ENCODE measurements around the gene CGB8. TPM values are rescaled to one million over a fixed set of nuclear protein-coding genes. Genes with fewer than 3 reads are reported as not detected.
A peak's percentile ranks its signal among the peaks of the same experiment; 100 is the strongest.
"Not testable (repeated sequence)": the region's sequence is repeated elsewhere in the genome, so short reads cannot be mapped to it uniquely, and the experiment has no call there.

CGB8 gene
- polyA plus RNA-seq, 3 donors = not detected

DNA sequence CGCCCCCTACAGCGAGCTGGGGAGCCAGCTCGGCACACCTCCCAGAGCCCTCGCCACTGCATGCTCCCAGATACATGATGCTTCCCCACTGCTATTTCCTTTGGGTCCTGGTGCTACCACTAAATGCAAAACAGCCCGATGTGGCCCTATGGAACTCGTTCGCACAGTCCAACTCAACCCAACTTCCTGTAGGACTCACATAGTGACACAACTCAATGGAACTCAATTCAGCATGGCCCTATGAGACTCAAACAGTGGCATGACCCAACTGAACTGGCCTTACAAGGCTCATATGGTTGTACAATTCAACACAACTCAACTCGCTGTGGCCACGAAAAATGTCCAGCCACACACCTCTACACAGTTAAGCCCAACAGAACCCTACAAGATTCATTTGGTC, 20.1 kb upstream of the CGB8 start:
- no peak for DNase-seq (ENCODE audit: extremely low read depth in 1 of 11, low read depth in 9 of 11, low spot score in 4 of 11)

DNA sequence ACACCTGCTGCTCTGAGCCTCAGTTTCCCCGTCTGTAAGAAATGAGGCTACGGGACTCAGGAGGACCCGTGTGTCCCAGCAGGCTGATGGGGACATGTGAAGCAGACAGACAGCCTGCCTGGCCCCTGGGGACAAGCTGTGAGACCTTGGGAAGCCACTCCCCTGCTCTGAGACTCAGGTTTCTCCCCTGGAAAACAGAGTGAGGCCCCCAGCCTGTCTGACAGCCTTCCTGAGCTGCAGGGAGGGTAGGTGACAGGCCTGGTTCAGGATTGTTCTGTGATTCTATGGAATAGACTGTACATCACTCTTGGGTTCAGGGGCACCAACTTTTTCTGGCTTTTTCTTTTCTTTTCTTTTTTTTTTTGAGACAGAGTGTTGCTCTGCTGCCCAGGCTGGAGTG, 18.6 kb upstream of the CGB8 start:
- DNase-seq (ENCODE audit: extremely low read depth in 1 of 11, low read depth in 9 of 11, low spot score in 4 of 11) = no peak

DNA sequence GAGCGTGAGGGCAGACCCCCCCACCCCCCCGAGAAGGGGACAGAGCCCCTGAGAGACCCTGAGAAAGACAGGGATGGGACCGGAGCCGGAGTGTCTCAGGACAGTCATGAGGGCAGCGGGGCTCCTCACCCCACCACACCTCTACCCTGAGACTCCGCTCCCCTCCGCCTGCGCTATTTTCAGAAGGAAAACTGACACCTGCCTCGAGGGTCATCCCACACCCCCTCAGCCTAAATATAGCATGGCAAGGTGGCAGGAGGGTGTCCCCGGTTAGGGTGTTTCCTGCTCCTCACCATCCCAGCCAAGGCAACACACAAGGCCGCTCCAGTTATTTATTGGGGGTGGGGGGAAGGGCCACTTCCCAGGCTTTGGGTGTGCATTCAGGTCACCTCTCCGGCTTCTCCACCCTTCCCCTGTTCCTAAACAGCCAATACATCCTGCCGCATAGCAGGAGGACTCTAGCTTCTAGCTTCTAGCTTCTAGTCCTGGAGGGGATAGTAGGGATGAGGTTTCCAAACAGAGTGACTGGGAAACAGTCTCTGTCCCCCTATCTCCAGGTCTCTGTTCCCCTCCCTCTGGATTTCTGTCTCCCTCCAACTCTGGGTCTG, 17.1 kb upstream of the CGB8 start:
- DNase-seq (ENCODE audit: extremely low read depth in 1 of 11, low read depth in 9 of 11, low spot score in 4 of 11) = no peak

DNA sequence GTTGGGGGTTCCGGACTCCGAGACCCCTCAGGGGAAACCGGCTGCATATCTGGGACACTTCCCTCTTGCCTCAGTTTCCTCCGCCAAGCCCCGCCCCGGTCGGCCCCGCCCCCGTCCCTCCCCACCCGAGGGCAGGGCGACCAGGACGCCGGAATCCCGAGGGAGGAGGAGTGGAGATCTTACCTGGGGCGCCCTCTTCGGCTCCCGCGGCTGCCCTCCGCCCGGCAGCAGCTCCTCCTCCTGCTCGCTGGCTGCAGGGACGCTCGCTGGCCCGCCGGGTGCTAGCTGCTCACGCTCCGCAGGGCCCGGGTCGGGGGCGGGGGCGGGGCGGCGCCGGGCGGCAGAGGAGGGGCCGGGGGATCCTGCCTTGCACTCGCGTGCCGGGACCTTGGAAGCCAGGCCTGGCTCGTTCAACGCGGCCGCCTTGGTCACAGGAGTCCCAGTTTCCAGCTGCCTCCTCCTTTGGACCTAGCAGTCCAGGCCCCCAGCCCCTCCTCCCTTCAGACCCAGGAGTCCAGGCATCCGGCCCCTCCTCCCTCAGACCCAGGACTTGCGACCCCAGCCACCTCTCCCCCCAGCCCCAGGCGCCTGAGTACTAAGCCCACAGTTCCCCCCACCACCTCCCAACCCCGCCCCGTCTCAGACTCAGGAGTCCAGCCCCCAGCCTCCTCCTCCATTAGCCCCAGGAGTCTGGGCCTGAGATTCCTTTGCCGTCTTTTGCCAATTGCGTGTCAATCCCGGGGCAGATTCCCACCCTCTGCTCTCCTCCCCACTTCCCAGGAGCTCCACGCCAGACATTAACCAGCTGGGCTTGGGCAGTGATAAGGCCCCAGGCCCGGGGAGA, 16.1 kb upstream of the CGB8 start, which contains the start of gene NTF4:
TSS of gene NTF4 (minus strand) at position 51 of the 844 bp plus-strand sequence. CDS start 2,821 bp downstream, outside the sequence.
- peak in 2 of 11 donors; percentile 54 to 60 for DNase-seq (ENCODE audit: extremely low read depth in 1 of 11, low read depth in 9 of 11, low spot score in 4 of 11)

DNA sequence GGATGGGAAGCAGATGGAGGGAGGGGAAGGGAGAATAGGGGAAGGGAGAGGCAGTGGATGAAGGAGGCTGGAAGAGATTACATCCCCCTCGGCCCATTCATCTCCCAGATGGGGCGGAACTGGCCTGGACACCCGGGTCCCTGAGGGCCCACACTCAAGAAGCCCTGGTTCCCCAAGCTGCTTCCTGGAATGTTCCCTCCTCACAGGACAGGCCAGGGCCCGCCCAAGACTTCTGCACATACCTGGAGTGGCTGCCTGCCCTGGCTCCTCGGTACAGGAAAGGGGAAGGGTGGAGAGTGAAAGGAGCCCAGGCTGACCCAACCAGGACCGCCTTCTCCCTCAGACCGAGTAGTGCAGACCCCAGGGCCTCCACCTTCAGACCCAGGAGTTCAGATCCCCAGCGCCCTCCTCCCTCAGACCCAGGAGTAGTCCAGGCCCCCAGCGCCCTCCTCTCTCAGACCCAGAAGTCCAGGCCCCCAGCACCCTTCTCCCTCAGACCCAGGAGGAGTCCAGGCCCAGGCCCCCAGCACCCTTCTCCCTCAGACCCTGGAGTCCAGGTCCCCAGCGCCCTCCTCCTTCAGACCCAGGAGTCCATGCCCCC, 15.2 kb upstream of the CGB8 start:
- DNase-seq (ENCODE audit: extremely low read depth in 1 of 11, low read depth in 9 of 11, low spot score in 4 of 11) = no peak

DNA sequence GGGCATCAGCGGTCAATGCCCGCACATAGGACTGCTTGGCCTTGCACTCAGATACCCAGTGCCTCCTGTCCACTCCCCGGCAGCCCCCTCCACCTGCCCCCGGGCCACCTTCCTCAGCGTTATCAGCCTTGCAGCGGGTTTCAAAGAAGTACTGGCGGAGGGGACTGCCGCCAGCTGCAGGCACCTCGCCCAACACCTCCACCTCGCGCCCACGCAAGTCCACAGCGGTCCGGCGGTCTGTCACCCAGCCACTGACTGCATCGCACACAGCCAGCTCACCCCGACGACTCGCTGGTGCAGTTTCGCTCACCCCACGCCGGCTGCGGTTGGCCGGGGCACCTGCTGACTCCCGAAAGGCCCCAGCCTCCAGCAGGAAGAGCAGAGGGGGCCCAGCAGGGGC, 12.5 kb upstream of the CGB8 start:
- DNase-seq (ENCODE audit: extremely low read depth in 1 of 11, low read depth in 9 of 11, low spot score in 4 of 11) = no peak

DNA sequence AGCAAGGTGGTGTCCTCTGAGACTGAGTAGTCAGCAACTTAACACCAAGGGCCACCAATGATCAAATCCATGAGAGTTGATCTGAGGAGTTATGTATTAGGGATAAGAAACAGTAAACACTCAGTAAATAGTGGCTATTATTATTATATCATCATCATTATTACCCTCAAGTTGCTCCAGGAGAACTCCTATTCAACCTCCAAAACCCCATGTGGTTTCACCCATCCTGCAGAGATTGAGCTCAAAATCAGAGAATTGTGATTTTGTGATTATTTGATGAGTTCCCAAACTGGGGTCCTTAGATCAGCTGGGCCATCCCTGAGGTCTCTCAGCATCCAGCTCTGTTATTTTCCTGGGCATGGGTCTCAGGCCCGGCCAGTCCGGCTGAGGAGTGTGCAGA, 12.1 kb upstream of the CGB8 start:
- no peak for DNase-seq (ENCODE audit: extremely low read depth in 1 of 11, low read depth in 9 of 11, low spot score in 4 of 11)

DNA sequence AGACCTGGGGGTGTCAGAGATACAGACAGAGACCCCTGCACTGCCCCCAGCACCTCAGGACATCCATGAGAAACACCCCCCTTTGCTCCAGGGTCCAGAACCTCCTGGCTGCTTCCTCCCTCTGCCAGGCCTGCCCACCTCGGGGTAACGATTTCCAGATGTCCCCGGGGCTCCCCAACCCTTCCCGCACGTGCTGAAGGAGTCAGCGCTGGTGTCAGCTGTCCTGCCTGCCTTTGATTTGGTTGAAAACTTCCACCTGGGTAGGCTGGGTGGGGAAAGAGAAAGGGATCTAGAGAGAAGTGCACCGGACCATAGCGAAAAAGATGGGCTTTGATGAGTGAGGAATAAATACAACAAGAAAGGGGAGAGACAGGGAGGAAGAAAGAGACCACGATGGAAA, 10.1 kb upstream of the CGB8 start:
- no peak for DNase-seq (ENCODE audit: extremely low read depth in 1 of 11, low read depth in 9 of 11, low spot score in 4 of 11)

DNA sequence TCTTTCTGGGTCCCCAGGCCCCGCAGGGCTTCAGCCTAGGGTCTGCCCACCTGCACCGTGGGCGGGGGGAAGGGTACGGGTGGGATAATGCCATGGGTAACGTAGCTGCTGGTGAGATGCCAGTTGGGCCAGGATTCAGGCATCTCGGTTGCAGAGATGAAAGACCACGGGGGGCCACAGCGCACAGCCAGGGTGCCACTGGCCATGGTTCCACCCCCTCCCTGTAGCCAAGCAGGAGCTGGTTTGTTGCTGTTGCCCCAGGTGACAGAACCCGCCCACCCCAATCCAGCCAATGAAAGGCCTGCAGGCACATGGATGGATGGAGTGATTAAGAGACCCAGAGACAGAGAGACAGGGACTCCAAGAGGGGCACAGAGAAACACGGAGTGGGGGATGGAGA, 9.7 kb upstream of the CGB8 start:
- DNase-seq (ENCODE audit: extremely low read depth in 1 of 11, low read depth in 9 of 11, low spot score in 4 of 11) = no peak

DNA sequence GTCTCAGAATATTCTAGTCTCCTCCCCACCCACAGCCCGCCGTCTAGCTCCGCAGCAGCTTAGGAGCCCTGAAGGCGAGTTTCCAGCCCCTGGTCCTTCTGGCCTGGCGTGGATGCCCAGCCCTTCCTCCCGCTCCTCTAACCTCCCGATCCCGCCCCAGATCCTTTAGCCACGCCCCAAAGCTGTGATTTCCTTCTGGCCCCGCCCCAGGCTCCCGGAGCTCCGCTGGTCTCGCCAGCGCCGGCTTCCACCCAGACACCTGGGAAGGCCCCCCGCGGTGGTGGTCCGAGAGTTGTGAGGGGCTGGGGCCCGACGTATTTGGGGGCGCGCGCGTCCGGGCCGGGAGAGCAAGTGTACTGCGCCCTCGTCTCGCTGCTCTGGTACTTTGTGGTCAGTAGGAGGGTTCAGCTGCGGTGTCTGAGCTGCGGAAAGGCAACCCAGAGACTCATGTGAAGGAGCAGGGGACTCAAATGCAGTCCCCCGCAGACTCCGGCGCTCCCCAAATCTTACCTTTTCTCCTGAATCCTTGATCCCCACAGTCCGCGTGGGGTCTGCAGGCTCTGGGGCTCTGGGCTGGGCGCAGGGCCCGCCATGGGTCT, 8.8 kb upstream of the CGB8 start, which contains the start of gene CGB7:
TSS of gene CGB7 (minus strand) at position 114 of the 599 bp plus-strand sequence. CDS start 2,374 bp downstream, outside the sequence.
- DNase-seq (ENCODE audit: extremely low read depth in 1 of 11, low read depth in 9 of 11, low spot score in 4 of 11) = peak in 3 of 11 donors; percentile 52 to 62 (median 53)

DNA sequence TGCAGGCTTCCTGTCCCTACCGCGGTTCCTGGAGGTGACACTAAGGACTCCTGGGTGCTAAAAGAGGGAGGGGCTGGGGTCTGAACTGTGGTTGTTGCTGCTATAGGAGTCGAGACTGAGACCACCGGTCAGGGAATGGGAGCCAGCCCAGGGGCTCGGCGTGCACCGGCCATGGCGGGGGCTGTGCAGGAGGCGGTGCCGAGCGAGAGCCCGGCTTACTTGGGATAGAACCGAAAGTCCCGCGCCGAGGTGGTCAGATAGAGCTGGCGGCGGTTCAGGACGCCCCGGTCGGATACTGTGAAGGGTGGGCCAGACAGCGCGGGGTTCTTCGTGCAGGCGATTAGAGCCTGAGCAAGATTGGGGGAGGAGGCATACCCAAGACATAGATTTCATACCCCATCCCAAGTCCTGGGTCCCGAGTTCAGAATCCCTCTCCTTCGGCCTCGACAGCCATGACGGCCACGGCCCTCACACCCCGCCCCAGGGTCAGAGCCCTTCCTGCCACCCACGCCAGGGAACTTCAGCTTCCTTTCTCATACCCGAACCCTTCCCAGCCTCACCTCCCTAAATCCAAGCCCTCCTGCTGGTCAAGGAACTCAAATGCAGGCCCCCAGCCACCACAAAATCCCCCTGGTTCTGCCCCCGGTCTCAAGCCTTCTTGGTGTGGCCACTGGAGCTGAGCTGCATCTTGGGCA, 8.1 kb upstream of the CGB8 start:
- DNase-seq (ENCODE audit: extremely low read depth in 1 of 11, low read depth in 9 of 11, low spot score in 4 of 11) = not testable (repeated sequence)

DNA sequence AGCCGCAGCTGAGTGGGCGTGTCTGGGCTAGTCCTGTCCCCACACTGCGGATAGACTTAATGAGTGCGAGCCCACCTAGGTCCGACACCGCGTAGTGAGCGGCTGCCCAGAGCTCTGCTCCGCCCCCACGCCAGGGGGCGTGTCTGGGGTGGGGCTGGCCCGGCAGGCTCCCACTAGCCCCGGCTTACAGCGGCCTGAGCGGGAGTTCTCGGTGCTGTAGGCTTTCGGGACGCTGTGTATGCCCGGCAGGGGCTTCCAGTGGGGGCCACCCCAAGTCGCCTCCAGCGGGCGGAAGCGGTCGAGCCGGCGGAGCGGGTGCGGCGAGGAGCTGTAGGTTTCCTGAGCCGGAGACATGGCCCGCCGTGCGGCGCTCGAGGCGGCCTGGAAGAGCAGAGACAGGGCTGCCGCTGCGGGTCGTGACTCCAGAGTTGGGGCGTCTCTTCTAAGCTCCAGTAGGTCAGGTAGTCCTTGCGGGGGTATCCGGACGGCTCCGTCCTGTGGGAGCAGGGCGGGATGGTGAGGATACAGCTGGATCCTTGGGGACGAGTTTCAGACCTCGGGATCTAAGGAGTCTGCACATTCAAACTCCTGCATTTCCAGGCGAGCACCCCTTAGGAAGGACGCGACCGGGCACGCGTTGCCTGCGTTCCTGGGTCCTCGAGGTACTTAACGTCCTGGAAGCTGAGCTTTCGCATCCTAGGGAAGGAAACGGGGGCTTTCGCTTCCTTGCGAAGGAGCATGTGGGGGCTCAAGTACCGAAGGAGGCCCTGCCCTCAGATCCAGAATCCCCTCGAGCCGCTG, 7.4 kb upstream of the CGB8 start:
- peak in 2 of 11 donors; percentile 42 to 44 for DNase-seq (ENCODE audit: extremely low read depth in 1 of 11, low read depth in 9 of 11, low spot score in 4 of 11)

DNA sequence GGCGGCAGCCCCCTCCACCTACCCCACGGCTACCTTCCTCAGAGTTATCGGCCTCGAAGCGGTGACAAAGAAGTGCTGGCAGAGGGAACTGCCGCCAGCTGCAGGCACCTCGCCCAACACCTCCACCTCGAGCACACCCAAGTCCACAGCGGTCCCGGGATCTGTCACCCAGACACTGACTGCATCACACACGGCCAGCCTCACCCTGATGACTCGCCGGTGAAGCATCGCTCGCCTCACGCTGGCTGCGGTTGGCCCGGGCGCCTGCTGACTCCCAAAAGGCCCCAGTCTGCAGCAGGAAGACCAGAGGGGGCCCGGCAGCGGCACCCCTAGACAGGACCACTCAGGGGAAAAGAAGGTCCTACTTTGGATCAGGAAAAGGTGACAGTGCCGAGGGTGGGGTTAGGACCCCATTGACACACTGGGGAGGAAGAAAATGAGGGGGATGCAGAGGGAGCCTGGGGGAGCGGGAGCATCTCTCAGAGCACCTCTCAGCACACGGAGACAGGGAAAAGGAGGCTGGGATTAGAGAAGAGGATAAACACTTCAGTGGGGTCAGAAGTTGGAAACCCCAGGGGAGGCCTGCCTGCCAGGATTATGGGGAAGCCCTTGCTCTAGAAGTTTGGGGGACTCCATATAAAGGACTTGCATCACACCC, 1.6 kb upstream of the CGB8 start:
- not testable (repeated sequence) for DNase-seq (ENCODE audit: extremely low read depth in 1 of 11, low read depth in 9 of 11, low spot score in 4 of 11)

DNA sequence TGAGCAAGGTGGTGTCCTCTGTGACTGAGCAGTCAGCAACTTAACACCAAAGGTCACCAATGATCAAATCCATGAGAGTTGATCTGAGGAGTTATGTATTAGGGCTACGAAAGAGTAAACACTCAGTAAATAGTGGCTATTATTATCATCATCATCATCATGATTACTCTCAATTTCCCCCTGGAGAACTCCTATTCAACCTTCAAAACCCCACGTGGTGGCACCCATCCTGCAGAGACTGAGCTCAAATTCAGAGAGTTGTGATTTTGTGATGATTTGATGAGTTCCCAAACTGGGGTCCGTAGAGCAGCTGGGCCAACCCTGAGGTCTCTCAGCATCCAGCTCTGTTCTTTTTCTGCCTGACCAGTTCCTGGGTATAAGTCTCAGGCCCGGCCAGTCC, 923 bp upstream of the CGB8 start:
- not testable (repeated sequence) for DNase-seq (ENCODE audit: extremely low read depth in 1 of 11, low read depth in 9 of 11, low spot score in 4 of 11)

DNA sequence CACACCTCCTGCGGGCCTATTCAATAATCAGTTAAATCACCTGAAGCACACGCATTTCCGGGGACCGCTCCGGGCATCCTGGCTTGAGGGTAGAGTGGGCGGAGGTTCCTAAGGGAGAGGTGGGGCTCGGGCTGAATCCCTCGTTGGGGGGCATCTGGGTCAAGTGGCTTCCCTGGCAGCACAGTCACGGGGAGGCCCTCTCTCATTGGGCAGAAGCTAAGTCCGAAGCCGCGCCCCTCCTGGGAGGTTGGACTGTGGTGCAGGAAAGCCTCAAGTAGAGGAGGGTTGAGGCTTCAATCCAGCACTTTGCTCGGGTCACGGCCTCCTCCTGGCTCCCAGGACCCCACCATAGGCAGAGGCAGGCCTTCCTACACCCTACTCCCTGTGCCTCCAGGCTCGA, 5.4 kb downstream of the CGB8 start, which contains the start of gene CGB5:
TSS of gene CGB5 (plus strand) at position 301 of the 400 bp plus-strand sequence. CDS start 362 bp downstream, outside the sequence.
- not testable (repeated sequence) for DNase-seq (ENCODE audit: extremely low read depth in 1 of 11, low read depth in 9 of 11, low spot score in 4 of 11)

DNA sequence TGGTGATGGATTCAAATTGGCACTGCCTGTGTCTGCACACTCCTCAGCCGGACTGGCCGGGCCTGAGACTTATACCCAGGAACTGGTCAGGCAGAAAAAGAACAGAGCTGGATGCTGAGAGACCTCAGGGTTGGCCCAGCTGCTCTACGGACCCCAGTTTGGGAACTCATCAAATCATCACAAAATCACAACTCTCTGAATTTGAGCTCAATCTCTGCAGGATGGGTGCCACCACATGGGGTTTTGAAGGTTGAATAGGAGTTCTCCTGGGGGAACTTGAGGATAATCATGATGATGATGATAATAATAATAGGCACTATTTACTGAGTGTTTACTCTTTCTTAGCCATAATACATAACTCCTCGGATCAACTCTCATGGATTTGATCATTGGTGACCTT, 6.2 kb downstream of the CGB8 start:
- DNase-seq (ENCODE audit: extremely low read depth in 1 of 11, low read depth in 9 of 11, low spot score in 4 of 11) = not testable (repeated sequence)

DNA sequence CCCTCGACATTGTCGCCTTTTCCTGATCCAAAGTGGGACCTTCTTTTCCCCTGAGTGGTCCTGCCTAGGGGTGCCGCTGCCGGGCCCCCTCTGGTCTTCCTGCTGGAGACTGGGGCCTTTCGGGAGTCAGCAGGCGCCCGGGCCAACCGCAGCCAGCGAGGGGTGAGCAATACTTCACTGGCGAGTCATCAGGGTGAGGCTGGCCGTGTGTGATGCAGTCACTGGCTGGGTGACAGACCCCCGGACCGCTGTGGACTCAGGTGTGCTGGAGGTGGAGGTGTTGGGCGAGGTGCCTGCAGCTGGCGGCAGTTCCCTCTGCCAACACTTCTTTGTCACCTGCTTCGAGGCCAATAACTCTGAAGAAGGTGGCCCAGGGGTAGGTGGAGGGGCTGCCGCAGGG, 6.7 kb downstream of the CGB8 start:
- no peak for DNase-seq (ENCODE audit: extremely low read depth in 1 of 11, low read depth in 9 of 11, low spot score in 4 of 11)

DNA sequence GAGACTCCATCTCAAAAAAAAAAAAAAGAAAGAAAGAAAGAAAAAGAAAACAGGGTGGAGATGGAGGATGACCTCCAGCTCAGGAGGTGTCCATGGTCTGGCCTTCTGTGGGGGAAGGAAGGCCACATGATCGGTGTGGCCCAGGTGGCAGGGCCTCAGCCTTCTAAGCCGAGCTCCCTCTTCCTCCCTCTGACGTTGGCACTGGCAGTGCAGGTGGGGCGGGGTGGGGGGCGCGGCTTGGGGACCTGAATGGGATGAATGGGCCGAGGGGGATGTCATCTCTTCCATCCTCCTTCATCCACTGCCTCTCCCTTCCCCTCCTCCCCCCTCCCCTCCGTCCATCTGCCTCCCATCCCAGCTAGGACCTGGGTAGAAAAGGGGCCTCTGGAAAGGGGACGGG, 9.2 kb downstream of the CGB8 start:
- DNase-seq (ENCODE audit: extremely low read depth in 1 of 11, low read depth in 9 of 11, low spot score in 4 of 11) = not testable (repeated sequence)

Data from renal cortex interstitium (tissue), 11 donors.